ENCODE results near the gene GRIN3B.
A peak's percentile ranks its signal among the peaks of the same experiment; 100 is the strongest.
"Not testable (repeated sequence)": the region's sequence is repeated elsewhere in the genome, so short reads cannot be mapped to it uniquely, and the experiment has no call there.

The GRIN3B gene

GRCh38 chr19:1000095-1000494, at the start of gene GRIN3B:
Gene GRIN3B, plus strand, starts transcription at chr19:1000419. Its CDS starts 19 bp downstream, at chr19:1000438.
- Histone ChIP-seq H3K9ac (ENCODE audit: low read depth, low read length) (no peak within 1 kb of the TSS), H3K27me3 (ENCODE audit: control insufficient read depth, insufficient read depth, low read length) (peaks cover 17% of the 10 kb centered on the region), H3K9me3 (ENCODE audit: control insufficient read depth, insufficient read depth, low read length) (no peaks in the 10 kb centered on the region)

GRCh38 chr19:952049-952679, 48.1 kb upstream of the GRIN3B start:
- Histone ChIP-seq H3K27me3 (ENCODE audit: control insufficient read depth, insufficient read depth, low read length) (no peaks in the 10 kb centered on the region), H3K9ac (ENCODE audit: low read depth, low read length) (peak overlapping the region; percentile 60), H3K4me3 (ENCODE audit: low read depth, low read length) (no peak overlapping the region), H3K36me3 (ENCODE audit: control insufficient read depth, insufficient read depth, low read length) (peaks cover 5% of the 10 kb centered on the region), H3K4me1 (ENCODE audit: control insufficient read depth, insufficient read depth, low read length) (no peaks in the 10 kb centered on the region), H3K9me3 (ENCODE audit: control insufficient read depth, insufficient read depth, low read length) (no peaks in the 10 kb centered on the region)

More at GRCh38 chr19:1000095-1000494, at the start of gene GRIN3B:
- H3K36me3 ChIP-seq (ENCODE audit: control insufficient read depth, insufficient read depth, low read length): peaks cover 4% of the 10 kb centered on the region
- H3K4me1 ChIP-seq (ENCODE audit: control insufficient read depth, insufficient read depth, low read length): no peaks in the 10 kb centered on the region
- peak within 1 kb of the TSS; percentile 32 for H3K4me3 ChIP-seq (ENCODE audit: low read depth, low read length)

DNA sequence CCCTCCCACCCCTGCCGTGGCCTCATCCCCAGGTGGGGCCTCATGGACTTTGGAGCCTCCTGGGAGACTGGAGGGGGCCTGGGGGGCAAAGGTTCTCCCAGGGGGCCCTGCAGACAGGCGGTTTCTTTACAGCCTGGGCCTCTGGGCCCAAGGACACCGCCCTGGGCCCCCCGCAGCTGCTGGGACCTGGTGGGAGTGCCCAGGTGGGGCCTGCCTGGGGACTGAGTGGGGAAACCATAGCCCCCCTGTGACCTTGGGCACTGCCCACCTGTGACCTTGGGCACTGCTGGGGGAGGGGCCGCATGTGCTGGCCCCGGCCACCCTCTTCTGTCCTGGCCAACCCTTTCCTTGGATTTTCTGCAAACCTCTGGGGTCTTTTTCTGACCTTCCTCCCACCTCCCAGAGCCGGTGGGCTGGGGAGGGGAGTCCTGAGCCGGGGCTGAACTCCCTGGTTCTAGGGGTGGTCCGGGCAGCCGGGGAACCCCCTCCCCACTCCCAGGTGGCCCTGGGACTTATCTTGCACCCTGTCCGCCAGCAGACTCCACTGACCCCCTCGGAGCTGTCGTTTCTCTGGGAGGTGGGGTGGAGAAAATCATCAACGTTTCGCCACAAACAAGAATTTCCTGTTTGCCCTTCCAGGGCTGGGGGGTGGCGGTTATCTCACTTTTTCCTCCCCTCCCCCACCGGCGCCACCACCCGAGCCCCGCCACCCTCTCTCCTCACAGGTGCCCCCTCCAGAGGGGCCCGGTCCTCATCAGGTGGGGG, 47.4 kb upstream of the GRIN3B start:
- Histone ChIP-seq H3K4me1 (ENCODE audit: control insufficient read depth, insufficient read depth, low read length) (no peaks in the 10 kb centered on the region), H3K9ac (ENCODE audit: low read depth, low read length) (peak overlapping the region; percentile 60), H3K4me3 (ENCODE audit: low read depth, low read length) (peak overlapping the region; percentile 4), H3K27me3 (ENCODE audit: control insufficient read depth, insufficient read depth, low read length) (no peaks in the 10 kb centered on the region), H3K9me3 (ENCODE audit: control insufficient read depth, insufficient read depth, low read length) (no peaks in the 10 kb centered on the region), H3K36me3 (ENCODE audit: control insufficient read depth, insufficient read depth, low read length) (peaks cover under 1% of the 10 kb centered on the region)

GRCh38 chr19:953445-954271, 46.6 kb upstream of the GRIN3B start:
- no peaks in the 10 kb centered on the region for H3K9me3 ChIP-seq (ENCODE audit: control insufficient read depth, insufficient read depth, low read length)
- H3K36me3 ChIP-seq (ENCODE audit: control insufficient read depth, insufficient read depth, low read length): no peaks in the 10 kb centered on the region
- no peak overlapping the region for H3K9ac ChIP-seq (ENCODE audit: low read depth, low read length)
- H3K4me1 ChIP-seq (ENCODE audit: control insufficient read depth, insufficient read depth, low read length): no peaks in the 10 kb centered on the region
- no peak overlapping the region for H3K4me3 ChIP-seq (ENCODE audit: low read depth, low read length)
- no peaks in the 10 kb centered on the region for H3K27me3 ChIP-seq (ENCODE audit: control insufficient read depth, insufficient read depth, low read length)

DNA sequence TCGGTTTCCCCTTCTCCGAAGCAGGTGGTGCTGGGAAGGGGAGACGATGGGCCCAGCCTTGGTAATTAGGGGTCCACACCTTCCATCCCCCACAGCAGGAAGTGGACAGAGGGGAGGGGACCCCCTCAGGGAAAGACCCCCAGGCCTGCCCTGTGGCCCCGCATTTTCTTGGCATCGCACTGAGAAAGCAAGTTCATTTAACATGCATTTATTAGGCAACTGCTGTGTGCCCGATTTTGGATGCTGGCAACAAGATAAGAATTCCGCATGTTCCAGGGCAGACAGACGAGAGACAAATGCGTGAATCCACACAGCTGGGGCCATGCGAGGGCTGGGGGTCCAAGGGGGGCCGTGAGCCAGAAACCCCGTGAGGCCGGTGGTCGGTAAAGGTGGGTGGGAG, 45.9 kb upstream of the GRIN3B start:
- Histone ChIP-seq H3K27me3 (ENCODE audit: control insufficient read depth, insufficient read depth, low read length) (no peaks in the 10 kb centered on the region), H3K4me3 (ENCODE audit: low read depth, low read length) (no peak overlapping the region), H3K9me3 (ENCODE audit: control insufficient read depth, insufficient read depth, low read length) (no peaks in the 10 kb centered on the region), H3K4me1 (ENCODE audit: control insufficient read depth, insufficient read depth, low read length) (no peaks in the 10 kb centered on the region), H3K36me3 (ENCODE audit: control insufficient read depth, insufficient read depth, low read length) (no peaks in the 10 kb centered on the region), H3K9ac (ENCODE audit: low read depth, low read length) (peak overlapping the region; percentile 24)

GRCh38 chr19:954672-955494, 45.3 kb upstream of the GRIN3B start:
- Histone ChIP-seq H3K9me3 (ENCODE audit: control insufficient read depth, insufficient read depth, low read length) (no peaks in the 10 kb centered on the region), H3K36me3 (ENCODE audit: control insufficient read depth, insufficient read depth, low read length) (peaks cover 5% of the 10 kb centered on the region), H3K4me3 (ENCODE audit: low read depth, low read length) (no peak overlapping the region), H3K4me1 (ENCODE audit: control insufficient read depth, insufficient read depth, low read length) (no peaks in the 10 kb centered on the region), H3K9ac (ENCODE audit: low read depth, low read length) (peak overlapping the region; percentile 24), H3K27me3 (ENCODE audit: control insufficient read depth, insufficient read depth, low read length) (no peaks in the 10 kb centered on the region)

DNA sequence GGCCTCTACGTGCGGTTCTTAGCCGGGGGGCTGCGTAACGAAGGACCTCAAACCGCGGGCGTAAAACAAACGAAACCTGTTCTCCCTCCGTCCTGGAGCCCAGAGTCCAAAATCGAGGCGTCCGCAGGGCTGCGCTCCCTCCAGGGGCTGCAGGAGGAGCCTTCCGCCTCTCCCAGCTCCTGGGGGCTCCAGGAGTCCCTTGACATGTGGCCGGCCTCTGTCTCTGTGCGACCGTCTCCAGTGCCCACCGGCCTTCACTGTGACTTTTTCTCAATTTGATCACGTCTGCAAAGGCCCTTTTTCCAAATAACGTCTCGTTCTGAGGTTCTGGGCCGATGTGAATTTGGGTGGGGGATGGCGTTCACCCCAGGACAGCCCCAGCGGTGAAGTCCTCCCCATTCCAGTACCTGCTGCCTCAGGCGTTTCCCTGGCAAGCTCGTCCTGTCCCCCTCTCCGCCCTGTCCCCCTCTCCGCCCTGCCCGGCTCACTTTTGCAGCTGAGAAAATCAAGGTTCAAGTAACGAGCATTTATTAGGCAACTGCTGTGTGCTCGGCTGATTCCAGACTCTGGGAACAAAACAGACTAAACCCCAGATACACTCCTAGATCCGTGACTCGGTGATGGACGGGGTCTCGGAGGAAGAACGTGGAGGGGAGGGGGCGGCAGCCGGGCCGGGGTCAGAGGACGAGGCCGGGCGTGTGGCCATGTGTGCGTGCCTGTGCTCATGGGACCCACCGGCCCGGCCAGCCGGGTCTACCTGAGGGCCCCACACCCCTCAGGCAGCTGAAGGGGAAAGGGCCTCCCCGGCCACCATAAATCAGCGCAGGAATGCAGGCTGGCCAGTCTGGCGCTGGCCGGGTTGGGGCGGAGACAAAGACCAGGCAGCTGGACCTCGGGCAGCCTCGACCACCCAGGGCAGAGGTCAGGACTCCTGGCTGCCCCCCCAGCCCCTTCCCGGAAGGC, 44.1 kb upstream of the GRIN3B start:
- Histone ChIP-seq H3K27me3 (ENCODE audit: control insufficient read depth, insufficient read depth, low read length) (no peaks in the 10 kb centered on the region), H3K9me3 (ENCODE audit: control insufficient read depth, insufficient read depth, low read length) (no peaks in the 10 kb centered on the region), H3K4me3 (ENCODE audit: low read depth, low read length) (no peak overlapping the region), H3K9ac (ENCODE audit: low read depth, low read length) (peak overlapping the region; percentile 5), H3K36me3 (ENCODE audit: control insufficient read depth, insufficient read depth, low read length) (peaks cover 15% of the 10 kb centered on the region), H3K4me1 (ENCODE audit: control insufficient read depth, insufficient read depth, low read length) (no peaks in the 10 kb centered on the region)

GRCh38 chr19:956766-957440, 43.3 kb upstream of the GRIN3B start:
- no peaks in the 10 kb centered on the region for H3K9me3 ChIP-seq (ENCODE audit: control insufficient read depth, insufficient read depth, low read length)
- H3K36me3 ChIP-seq (ENCODE audit: control insufficient read depth, insufficient read depth, low read length): peaks cover 15% of the 10 kb centered on the region
- H3K4me1 ChIP-seq (ENCODE audit: control insufficient read depth, insufficient read depth, low read length): no peaks in the 10 kb centered on the region
- H3K27me3 ChIP-seq (ENCODE audit: control insufficient read depth, insufficient read depth, low read length): no peaks in the 10 kb centered on the region
- H3K4me3 ChIP-seq (ENCODE audit: low read depth, low read length): no peak overlapping the region
- no peak overlapping the region for H3K9ac ChIP-seq (ENCODE audit: low read depth, low read length)

- peaks cover 15% of the 10 kb centered on the region for H3K36me3 ChIP-seq (ENCODE audit: control insufficient read depth, insufficient read depth, low read length)
- H3K9ac ChIP-seq (ENCODE audit: low read depth, low read length); H3K4me1 ChIP-seq (ENCODE audit: control insufficient read depth, insufficient read depth, low read length); H3K27me3 ChIP-seq (ENCODE audit: control insufficient read depth, insufficient read depth, low read length); H3K9me3 ChIP-seq (ENCODE audit: control insufficient read depth, insufficient read depth, low read length); H3K4me3 ChIP-seq (ENCODE audit: low read depth, low read length): not testable (repeated sequence)
Observed at GRCh38 chr19:957578-957977, 42.6 kb upstream of the GRIN3B start.

All from iPS-15b (cell line).